Tibial nerve (tissue), 4 donors: ENCODE data around the gene CCDC149. TPM values are rescaled to one million over a fixed set of nuclear protein-coding genes. Genes with fewer than 3 reads are reported as not detected.

Experiments used
- DNase-seq, 2 donors: peaks; one replicate each; pipeline ENCODE4 v3.0.0-alpha.2; 2019; ENCODE audit warnings: low spot score in 2 of 2
- H3K27ac ChIP-seq, 4 donors: fragments of 200-600 bp; sonication (generic) in 3 of 4; one replicate each; pipeline ENCODE4 v1.5.1; 2017 to 2019; ENCODE audit warnings: mild to moderate bottlenecking in 1 of 4
- H3K27me3 ChIP-seq, 2 donors: fragments of 200-600 bp; sonication (generic) in 1 of 2; one replicate each; pipeline versions ENCODE4 v1.5.1 to v1.6.0; 2017 to 2019
- H3K36me3 ChIP-seq, 3 donors: fragments of 200-600 bp; sonication (generic); one replicate each; pipeline ENCODE4 v1.5.1; 2018 to 2019
- H3K4me1 ChIP-seq, 4 donors: fragments of 200-600 bp; sonication (generic) in 3 of 4; one replicate each; pipeline ENCODE4 v1.5.1; 2017 to 2019
- H3K4me3 ChIP-seq, 4 donors: fragments of 200-600 bp; sonication (generic) in 3 of 4; one replicate each; pipeline ENCODE4 v1.5.1; 2017 to 2019; ENCODE audit warnings: mild to moderate bottlenecking in 1 of 4, moderate library complexity in 1 of 4
- H3K9me3 ChIP-seq, 4 donors: fragments of 200-600 bp; sonication (generic) in 3 of 4; one replicate each; pipeline ENCODE4 v1.5.1; 2017 to 2019
- CTCF ChIP-seq, 5 experiments: fragments of 200-600 bp in 3 of 5; fragments of 450-650 bp in 2 of 5; sonication (generic) in 3 of 5; IDR thresholded peaks; one replicate each; pipeline ENCODE4 v1.5.1; 2016 to 2019; ENCODE audit warnings: antibody characterized with exemption in 5 of 5, mild to moderate bottlenecking in 3 of 5, moderate library complexity in 2 of 5
- EP300 ChIP-seq, 2 donors: sonication (generic); formaldehyde crosslinking; IDR thresholded peaks; one replicate each; pipeline ENCODE4 v1.6.1; 2017; ENCODE audit warnings: antibody characterized with exemption in 2 of 2, mild to moderate bottlenecking in 1 of 2
- POLR2A ChIP-seq, 2 donors: fragments of 450-650 bp; IDR thresholded peaks; one replicate each; pipeline ENCODE4 v1.6.1; 2017; ENCODE audit warnings: antibody characterized with exemption in 2 of 2, mild to moderate bottlenecking in 2 of 2, moderate library complexity in 2 of 2
- WGBS, 2 donors: methylation state at CpG; one replicate each; pipeline ENCODE4 v1.1.5; 2018; 5-methylcytosine and 5-hydroxymethylcytosine counted together
- total RNA-seq, 4 donors: library from RNA; depleted of rRNA; stranded (reverse); fragments of >200 nt; gene quantifications; one replicate each; pipeline ENCODE4 v1.1.0, GENCODE V29; 2016

Gene CCDC149
- total RNA-seq, 4 donors from 2014 or later: 12.2 to 31.2 (median 15.3) TPM

- no peaks in the 10 kb centered on the region for H3K27me3 ChIP-seq
- TF ChIP-seq POLR2A (IDR thresholded peaks at IDR 0.05): no peak
- peaks cover 0 to 37% (median 0%) of the 10 kb centered on the region in 3 donors for H3K36me3 ChIP-seq
- WGBS, 2 donors: 89 to 92% methylated on average over 6 of the region's 6 CpGs
- no peak overlapping the region for H3K4me3 ChIP-seq
- no peak for DNase-seq
- peaks cover 0 to 13% (median 0%) of the 10 kb centered on the region in 4 donors for H3K4me1 ChIP-seq
- H3K27ac ChIP-seq: no peak overlapping the region
- no peaks in the 10 kb centered on the region for H3K9me3 ChIP-seq
These were observed 36.4 kb downstream of the CCDC149 start for GRCh38 chr4:24876431-24876830.

GRCh38 chr4:24872720-24873119, 40.1 kb downstream of the CCDC149 start:
- no peak overlapping the region for H3K4me3 ChIP-seq
- no peaks in the 10 kb centered on the region for H3K4me1 ChIP-seq
- H3K27me3 ChIP-seq: no peaks in the 10 kb centered on the region
- no peak for DNase-seq
- H3K9me3 ChIP-seq: no peaks in the 10 kb centered on the region
- TF ChIP-seq POLR2A (IDR thresholded peaks at IDR 0.05): no peak
- TF ChIP-seq EP300 (IDR thresholded peaks at IDR 0.05): no peak
- no peak for TF ChIP-seq CTCF (IDR thresholded peaks at IDR 0.05)
- 72 to 85% methylated on average over 2 of the region's 2 CpGs for WGBS, 2 donors
- H3K36me3 ChIP-seq: peaks cover 0 to 63% (median 4%) of the 10 kb centered on the region in 3 donors
- no peak overlapping the region for H3K27ac ChIP-seq

GRCh38 chr4:24871210-24871609, 41.6 kb downstream of the CCDC149 start:
- Histone ChIP-seq H3K27ac (no peak overlapping the region), H3K36me3 (peaks cover 0 to 72% (median 4%) of the 10 kb centered on the region in 3 donors), H3K4me3 (no peak overlapping the region), H3K27me3 (no peaks in the 10 kb centered on the region), H3K9me3 (no peaks in the 10 kb centered on the region), H3K4me1 (no peaks in the 10 kb centered on the region)
- no peak for TF ChIP-seq CTCF (IDR thresholded peaks at IDR 0.05)
- no peak for TF ChIP-seq EP300 (IDR thresholded peaks at IDR 0.05)
- no peak for TF ChIP-seq POLR2A (IDR thresholded peaks at IDR 0.05)
- 66 to 82% methylated on average over 3 of the region's 3 CpGs for WGBS, 2 donors
- DNase-seq: no peak

- Histone ChIP-seq H3K9me3 (peaks cover 0 to 26% (median 5%) of the 10 kb centered on the region in 4 donors), H3K36me3 (peaks cover 0 to 76% (median 4%) of the 10 kb centered on the region in 3 donors), H3K4me3 (no peak overlapping the region), H3K27me3 (no peaks in the 10 kb centered on the region), H3K4me1 (no peaks in the 10 kb centered on the region), H3K27ac (no peak overlapping the region)
- WGBS, 2 donors: 88% methylated on average over 9 of the region's 9 CpGs
- no peak for DNase-seq
- no peak for TF ChIP-seq POLR2A (IDR thresholded peaks at IDR 0.05)
- no peak for TF ChIP-seq EP300 (IDR thresholded peaks at IDR 0.05)
- TF ChIP-seq CTCF (IDR thresholded peaks at IDR 0.05): no peak
These were observed 45.0 kb downstream of the CCDC149 start for GRCh38 chr4:24867766-24868296.

GRCh38 chr4:24867251-24867650, 45.6 kb downstream of the CCDC149 start:
- 88% methylated on average over 1 of the region's 1 CpG for whole genome bisulfite sequencing, 2 donors
- H3K9me3 ChIP-seq: peaks cover 0 to 26% (median 5%) of the 10 kb centered on the region in 4 donors
- H3K4me1 ChIP-seq: no peaks in the 10 kb centered on the region
- no peak overlapping the region for H3K27ac ChIP-seq
- DNase-seq: no peak
- H3K27me3 ChIP-seq: no peaks in the 10 kb centered on the region
- no peak for TF ChIP-seq POLR2A (IDR thresholded peaks at IDR 0.05)
- TF ChIP-seq EP300 (IDR thresholded peaks at IDR 0.05): no peak
- no peak for TF ChIP-seq CTCF (IDR thresholded peaks at IDR 0.05)
- no peak overlapping the region for H3K4me3 ChIP-seq
- H3K36me3 ChIP-seq: peaks cover 0 to 71% (median 4%) of the 10 kb centered on the region in 3 donors
